Astrocyte of the cerebellum (primary cell): ENCODE results near the gene PELO.

ENCODE experiments used
- DNase-seq: peaks from one replicate; pipeline ENCODE4 v3.0.0-alpha.2; 2011; ENCODE audit warnings: low read depth
- H3K4me3 ChIP-seq: 2 replicates; pipeline ENCODE4 v1.5.1; 2011; ENCODE audit warnings: mild to moderate bottlenecking, low read depth, low read length, moderate library complexity
- CTCF ChIP-seq: IDR thresholded peaks from 2 replicates; pipeline ENCODE4 v1.5.1; 2012; ENCODE audit warnings: low read length, low read depth, moderate library complexity, mild to moderate bottlenecking; ENCODE audit errors: missing control alignments
- in situ Hi-C: cut with HindIII; loops from 2 replicates; pipeline ENCODE4 v1.10.0; 2017; ENCODE audit warnings: low sequenced_read_pairs

The PELO gene

GRCh38 chr5:52746539-52746938, 41.2 kb upstream of the PELO start:
- no peak overlapping the region for H3K4me3 ChIP-seq
- DNase-seq = no peak
- in situ Hi-C loops = no loop called here
- TF ChIP-seq CTCF = no peak

- no peak overlapping the region for H3K4me3 ChIP-seq
- in situ Hi-C loops = no loop called here
- no peak for DNase-seq
- no peak for TF ChIP-seq CTCF
Observed at GRCh38 chr5:52748590-52748989, 39.1 kb upstream of the PELO start.

DNA sequence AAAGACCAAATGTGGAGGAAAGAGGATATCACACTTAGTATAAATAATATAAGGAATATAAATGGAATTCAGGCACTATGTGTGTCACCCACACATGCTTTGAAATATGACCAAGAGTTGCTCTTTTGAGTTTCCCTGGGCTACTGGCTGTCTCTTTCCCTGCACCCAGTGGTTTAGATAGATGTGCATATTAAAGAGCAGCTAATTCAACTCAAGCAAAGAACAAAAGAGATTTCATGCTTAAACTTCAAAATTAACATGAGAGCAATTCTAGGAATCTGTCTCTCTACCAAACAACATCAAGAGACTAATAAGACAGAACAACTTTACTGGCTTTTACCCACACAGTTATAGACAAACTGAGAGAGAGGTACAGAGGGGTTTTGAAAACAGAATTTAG, 38.0 kb upstream of the PELO start:
- in situ Hi-C loops = no loop called here
- H3K4me3 ChIP-seq = no peak overlapping the region
- DNase-seq = no peak
- no peak for TF ChIP-seq CTCF

GRCh38 chr5:52751137-52751536, 36.6 kb upstream of the PELO start:
- no peak for DNase-seq
- in situ Hi-C loops = no loop called here
- no peak for TF ChIP-seq CTCF
- no peak overlapping the region for H3K4me3 ChIP-seq

DNA sequence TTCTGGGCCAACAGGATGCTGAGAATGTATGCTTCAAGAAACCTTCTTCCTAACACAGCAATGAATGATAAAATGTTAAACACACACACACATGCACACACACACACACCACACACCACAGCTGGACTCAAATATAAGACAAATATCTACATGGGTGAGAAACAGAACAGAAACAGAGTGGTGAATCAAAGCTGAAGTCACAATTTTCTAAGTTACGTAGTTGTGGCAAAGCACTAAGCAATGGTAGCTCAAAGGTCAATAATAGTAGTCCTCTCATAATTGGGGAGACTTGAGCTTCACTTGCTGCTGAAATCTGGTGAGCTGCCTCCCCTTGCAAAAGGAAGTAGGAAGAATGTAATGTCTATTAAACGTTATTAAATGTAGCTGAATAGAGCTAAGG, 33.7 kb upstream of the PELO start:
- no peak overlapping the region for H3K4me3 ChIP-seq
- no peak for TF ChIP-seq CTCF
- no peak for DNase-seq
- in situ Hi-C loops = no loop called here

GRCh38 chr5:52757527-52757926, 30.2 kb upstream of the PELO start:
- H3K4me3 ChIP-seq = no peak overlapping the region
- in situ Hi-C loops = no loop called here
- no peak for TF ChIP-seq CTCF
- DNase-seq = no peak

DNA sequence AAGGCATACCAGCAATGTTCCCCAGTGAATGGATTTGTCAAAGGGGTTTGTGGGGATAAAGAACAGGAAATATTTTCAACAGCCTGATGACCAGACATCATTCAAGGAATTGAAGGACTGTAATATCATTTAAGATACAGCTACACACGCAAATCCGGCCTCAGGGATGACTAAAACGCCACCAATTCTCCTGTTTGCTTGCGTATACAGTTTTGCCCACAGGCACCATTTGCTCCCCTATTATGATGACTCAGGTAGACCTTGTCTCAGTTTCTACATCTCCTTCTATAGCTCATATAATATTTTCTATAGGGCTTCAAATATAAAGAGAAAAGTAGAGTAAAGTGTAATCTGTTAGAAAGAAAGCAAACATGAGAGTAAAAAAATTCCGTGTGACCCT, 29.7 kb upstream of the PELO start:
- TF ChIP-seq CTCF = no peak

More for the DNA sequence above, 29.7 kb upstream of the PELO start:
- no peak overlapping the region for H3K4me3 ChIP-seq
- in situ Hi-C loops = no loop called here
- no peak for DNase-seq
